Measurements from ENCODE around the gene EXOC6B.

The EXOC6B gene

GRCh38 chr2:72681016-72681995 lies 144.5 kb downstream of the EXOC6B start:
- TF ChIP-seq POU2F2 (IDR thresholded peaks at IDR 0.05; ENCODE audit: low read depth, low read length) (no peak), PAX5 (IDR thresholded peaks at IDR 0.05; ENCODE audit: insufficient read depth, low read length, severe bottlenecking) (no peak)
- no peak for FAIRE-seq
- no peak for DNase-seq (ENCODE audit: insufficient read length, low spot score)

- TF ChIP-seq SPI1 (IDR thresholded peaks at IDR 0.05; ENCODE audit: low read depth, low read length) (no peak), PAX5 (IDR thresholded peaks at IDR 0.05; ENCODE audit: insufficient read depth, low read length, severe bottlenecking) (no peak), TAF1 (IDR thresholded peaks at IDR 0.05; ENCODE audit: low read depth, low read length) (no peak), POLR2A (IDR thresholded peaks at IDR 0.05; ENCODE audit: low read depth, low read length) (no peak), POU2F2 (IDR thresholded peaks at IDR 0.05; ENCODE audit: low read depth, low read length) (no peak), POLR2AphosphoS5 (IDR thresholded peaks at IDR 0.05; ENCODE audit: low read depth, low read length) (no peak)
- FAIRE-seq: no peak
Observed at GRCh38 chr2:72678024-72678423, 147.8 kb downstream of the EXOC6B start.

GRCh38 chr2:72676341-72677025 lies 149.3 kb downstream of the EXOC6B start:
- FAIRE-seq: no peak
- DNase-seq (ENCODE audit: insufficient read length, low spot score): no peak
- no peak for TF ChIP-seq POLR2AphosphoS5 (IDR thresholded peaks at IDR 0.05; ENCODE audit: low read depth, low read length)
- no peak for TF ChIP-seq PAX5 (IDR thresholded peaks at IDR 0.05; ENCODE audit: insufficient read depth, low read length, severe bottlenecking)
- TF ChIP-seq TAF1 (IDR thresholded peaks at IDR 0.05; ENCODE audit: low read depth, low read length): no peak
- no peak for TF ChIP-seq POU2F2 (IDR thresholded peaks at IDR 0.05; ENCODE audit: low read depth, low read length)
- no peak for TF ChIP-seq SPI1 (IDR thresholded peaks at IDR 0.05; ENCODE audit: low read depth, low read length)
- no peak for TF ChIP-seq POLR2A (IDR thresholded peaks at IDR 0.05; ENCODE audit: low read depth, low read length)

More at GRCh38 chr2:72678024-72678423, 147.8 kb downstream of the EXOC6B start:
- DNase-seq (ENCODE audit: insufficient read length, low spot score): no peak

GRCh38 chr2:72674982-72675915 lies 150.6 kb downstream of the EXOC6B start:
- DNase-seq (ENCODE audit: insufficient read length, low spot score) (no peak), FAIRE-seq (no peak)
- TF ChIP-seq PAX5 (IDR thresholded peaks at IDR 0.05; ENCODE audit: insufficient read depth, low read length, severe bottlenecking) (no peak), POLR2AphosphoS5 (IDR thresholded peaks at IDR 0.05; ENCODE audit: low read depth, low read length) (no peak), SPI1 (IDR thresholded peaks at IDR 0.05; ENCODE audit: low read depth, low read length) (no peak), POLR2A (IDR thresholded peaks at IDR 0.05; ENCODE audit: low read depth, low read length) (no peak), TAF1 (IDR thresholded peaks at IDR 0.05; ENCODE audit: low read depth, low read length) (no peak), POU2F2 (IDR thresholded peaks at IDR 0.05; ENCODE audit: low read depth, low read length) (no peak)

- FAIRE-seq (no peak), DNase-seq (ENCODE audit: insufficient read length, low spot score) (no peak)
- no peak for TF ChIP-seq POLR2A (IDR thresholded peaks at IDR 0.05; ENCODE audit: low read depth, low read length)
- TF ChIP-seq POU2F2 (IDR thresholded peaks at IDR 0.05; ENCODE audit: low read depth, low read length): no peak
- no peak for TF ChIP-seq SPI1 (IDR thresholded peaks at IDR 0.05; ENCODE audit: low read depth, low read length)
- no peak for TF ChIP-seq POLR2AphosphoS5 (IDR thresholded peaks at IDR 0.05; ENCODE audit: low read depth, low read length)
- no peak for TF ChIP-seq PAX5 (IDR thresholded peaks at IDR 0.05; ENCODE audit: insufficient read depth, low read length, severe bottlenecking)
Observed at GRCh38 chr2:72673279-72673678, 152.6 kb downstream of the EXOC6B start.

GRCh38 chr2:72669121-72669520 lies 156.7 kb downstream of the EXOC6B start:
- DNase-seq (ENCODE audit: insufficient read length, low spot score) (no peak), FAIRE-seq (no peak)
- TF ChIP-seq POU2F2 (IDR thresholded peaks at IDR 0.05; ENCODE audit: low read depth, low read length): no peak
- no peak for TF ChIP-seq POLR2AphosphoS5 (IDR thresholded peaks at IDR 0.05; ENCODE audit: low read depth, low read length)
- no peak for TF ChIP-seq SPI1 (IDR thresholded peaks at IDR 0.05; ENCODE audit: low read depth, low read length)
- no peak for TF ChIP-seq PAX5 (IDR thresholded peaks at IDR 0.05; ENCODE audit: insufficient read depth, low read length, severe bottlenecking)
- TF ChIP-seq POLR2A (IDR thresholded peaks at IDR 0.05; ENCODE audit: low read depth, low read length): no peak
- TF ChIP-seq TAF1 (IDR thresholded peaks at IDR 0.05; ENCODE audit: low read depth, low read length): no peak

GRCh38 chr2:72668647-72669046 lies 157.2 kb downstream of the EXOC6B start:
- FAIRE-seq (no peak), DNase-seq (ENCODE audit: insufficient read length, low spot score) (no peak)
- TF ChIP-seq POLR2A (IDR thresholded peaks at IDR 0.05; ENCODE audit: low read depth, low read length): no peak
- TF ChIP-seq SPI1 (IDR thresholded peaks at IDR 0.05; ENCODE audit: low read depth, low read length): no peak
- TF ChIP-seq TAF1 (IDR thresholded peaks at IDR 0.05; ENCODE audit: low read depth, low read length): no peak
- TF ChIP-seq POU2F2 (IDR thresholded peaks at IDR 0.05; ENCODE audit: low read depth, low read length): no peak
- no peak for TF ChIP-seq PAX5 (IDR thresholded peaks at IDR 0.05; ENCODE audit: insufficient read depth, low read length, severe bottlenecking)
- TF ChIP-seq POLR2AphosphoS5 (IDR thresholded peaks at IDR 0.05; ENCODE audit: low read depth, low read length): no peak

- no peak for FAIRE-seq
- no peak for TF ChIP-seq POU2F2 (IDR thresholded peaks at IDR 0.05; ENCODE audit: low read depth, low read length)
- no peak for TF ChIP-seq TAF1 (IDR thresholded peaks at IDR 0.05; ENCODE audit: low read depth, low read length)
- TF ChIP-seq POLR2AphosphoS5 (IDR thresholded peaks at IDR 0.05; ENCODE audit: low read depth, low read length): no peak
- no peak for TF ChIP-seq SPI1 (IDR thresholded peaks at IDR 0.05; ENCODE audit: low read depth, low read length)
- TF ChIP-seq POLR2A (IDR thresholded peaks at IDR 0.05; ENCODE audit: low read depth, low read length): no peak
- TF ChIP-seq PAX5 (IDR thresholded peaks at IDR 0.05; ENCODE audit: insufficient read depth, low read length, severe bottlenecking): no peak
- DNase-seq (ENCODE audit: insufficient read length, low spot score): no peak
Observed at GRCh38 chr2:72665448-72665847, 160.4 kb downstream of the EXOC6B start.

All from GM12891 (cell line).